Transverse colon (tissue), 4 donors: Measurements from ENCODE around the gene LDLRAP1. TPM values are rescaled to one million over a fixed set of nuclear protein-coding genes. Genes with fewer than 3 reads are reported as not detected.
A peak's percentile ranks its signal among the peaks of the same experiment; 100 is the strongest.

Experiments used
- DNase-seq: peaks from one replicate; pipeline ENCODE4 v3.0.0-alpha.2; 2019
- H3K27ac ChIP-seq, 4 donors: fragments of 200-600 bp; sonication (generic); 2 replicates each; pipeline ENCODE4 v1.5.1; 2016 to 2018; ENCODE audit warnings: inconsistent platforms in 4 of 4
- H3K27me3 ChIP-seq: fragments of 200-600 bp; sonication (generic); 2 replicates; pipeline ENCODE4 v1.5.1; 2017; ENCODE audit warnings: inconsistent platforms
- H3K36me3 ChIP-seq, 4 donors: fragments of 200-600 bp; sonication (generic); 2 replicates each; pipeline ENCODE4 v1.5.1; 2017 to 2019; ENCODE audit warnings: inconsistent platforms in 4 of 4
- H3K4me1 ChIP-seq, 4 donors: fragments of 200-600 bp; sonication (generic); 2 replicates each; pipeline ENCODE4 v1.5.1; 2017 to 2020; ENCODE audit warnings: inconsistent platforms in 4 of 4
- H3K4me3 ChIP-seq, 4 donors: fragments of 200-600 bp; sonication (generic); 1 replicate in 1 of 4; 2 replicates in 3 of 4; pipeline versions ENCODE4 v1.5.1 to v1.6.1; 2017 to 2019; ENCODE audit warnings: inconsistent platforms in 4 of 4
- H3K9me3 ChIP-seq, 2 donors: fragments of 200-600 bp; sonication (generic); 2 replicates each; pipeline ENCODE4 v1.5.1; 2017 to 2019; ENCODE audit warnings: inconsistent platforms in 2 of 2
- CTCF ChIP-seq, 5 experiments: fragments of 200-600 bp in 3 of 5; fragments of 450-650 bp in 2 of 5; sonication (generic) in 3 of 5; IDR thresholded peaks; 1 replicate in 2 of 5; 2 replicates in 3 of 5; pipeline ENCODE4 v1.5.1; 2016 to 2017; ENCODE audit warnings: antibody characterized with exemption in 5 of 5, inconsistent platforms in 3 of 5, mild to moderate bottlenecking in 2 of 5, moderate library complexity in 1 of 5
- EP300 ChIP-seq: sonication (generic); formaldehyde crosslinking; IDR thresholded peaks from one replicate; pipeline ENCODE4 v1.6.1; 2017; ENCODE audit warnings: antibody characterized with exemption, low read depth
- POLR2A ChIP-seq: fragments of 450-650 bp; IDR thresholded peaks from one replicate; pipeline ENCODE4 v1.6.1; 2016; ENCODE audit warnings: antibody characterized with exemption, mild to moderate bottlenecking, moderate library complexity
- POLR2AphosphoS5 ChIP-seq, 3 donors: sonication (generic); formaldehyde crosslinking; IDR thresholded peaks; one replicate each; pipeline ENCODE4 v1.6.1; 2016; ENCODE audit warnings: antibody characterized with exemption in 3 of 3
- WGBS, 2 donors: methylation state at CpG; one replicate each; pipeline ENCODE4 v1.1.5; 2018; ENCODE audit warnings: low coverage in 1 of 2; 5-methylcytosine and 5-hydroxymethylcytosine counted together
- in situ Hi-C, 4 donors: fragments of 200-750 bp; cut with MboI; loops; one replicate each; pipeline versions ENCODE4 v1.15.0 to v1.15.1; 2017; ENCODE audit warnings: low sequenced_read_pairs in 3 of 4, low pct_ligation_motif_present in 1 of 4, low pct_unique_long_range_greater_than_20kb in 1 of 4
- intact Hi-C: fragments of 100-400 bp; cut with DNase I; formaldehyde crosslinking; loops from one replicate; pipeline ENCODE4 v1.15.1; 2023; ENCODE audit warnings: low total_unique reads
- total RNA-seq, 4 donors: library from RNA; depleted of rRNA; stranded (reverse); fragments of >200 nt; gene quantifications; one replicate each; pipeline ENCODE4 v1.1.0, GENCODE V29; 2016

The LDLRAP1 gene
- total RNA-seq, 4 donors from 2014 or later = 24.9 to 75.6 (median 37.8) TPM

GRCh38 chr1:25543005-25543424, 391 bp upstream of the LDLRAP1 start:
- 0 to 25% methylated on average over 1 to 7 of the region's 7 CpGs for WGBS, 2 donors
- Histone ChIP-seq H3K36me3 (no peaks in the 10 kb centered on the region), H3K27me3 (no peaks in the 10 kb centered on the region), H3K4me3 (peak overlapping the region in 3 of 4 donors; percentile 57 to 90 (median 81)), H3K27ac (peak overlapping the region; percentile 87 to 96 (median 90)), H3K4me1 (peaks cover 13 to 38% (median 24%) of the 10 kb centered on the region in 4 donors), H3K9me3 (no peaks in the 10 kb centered on the region)
- intact Hi-C loops = no loop called here
- no peak for DNase-seq
- in situ Hi-C loops = no loop called here
- TF ChIP-seq CTCF (IDR thresholded peaks at IDR 0.05) (no peak), EP300 (no peak), POLR2A (no peak), POLR2AphosphoS5 (IDR thresholded peaks at IDR 0.05) (no peak)

DNA sequence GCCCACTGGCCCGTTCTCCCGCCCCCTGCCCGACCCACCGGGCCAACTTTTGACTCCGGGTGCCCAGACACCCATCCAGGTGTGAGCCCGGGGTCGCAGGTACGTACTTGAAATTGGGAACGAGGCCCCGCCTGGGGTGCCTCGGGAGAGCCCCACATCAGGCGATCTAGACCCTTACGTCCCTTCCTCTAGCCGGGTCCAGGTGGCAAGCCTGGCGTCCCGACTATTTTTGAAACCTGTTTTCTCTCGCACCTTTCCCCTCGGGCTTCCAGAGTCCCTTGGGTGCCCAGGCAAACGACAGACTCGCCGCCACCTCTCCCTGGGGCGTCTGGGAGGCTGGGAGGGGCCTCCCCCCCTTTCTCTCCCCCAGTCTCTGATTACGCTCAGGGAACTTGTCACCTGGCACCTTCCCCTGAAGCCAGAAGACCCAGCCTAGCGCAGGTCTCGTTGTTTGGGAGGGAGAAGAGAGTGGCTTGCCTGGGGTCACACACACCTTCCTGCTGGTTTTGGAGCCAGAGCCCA, 898 bp downstream of the LDLRAP1 start:
- in situ Hi-C loops (no loop called here), intact Hi-C loops (no loop called here)

DNA sequence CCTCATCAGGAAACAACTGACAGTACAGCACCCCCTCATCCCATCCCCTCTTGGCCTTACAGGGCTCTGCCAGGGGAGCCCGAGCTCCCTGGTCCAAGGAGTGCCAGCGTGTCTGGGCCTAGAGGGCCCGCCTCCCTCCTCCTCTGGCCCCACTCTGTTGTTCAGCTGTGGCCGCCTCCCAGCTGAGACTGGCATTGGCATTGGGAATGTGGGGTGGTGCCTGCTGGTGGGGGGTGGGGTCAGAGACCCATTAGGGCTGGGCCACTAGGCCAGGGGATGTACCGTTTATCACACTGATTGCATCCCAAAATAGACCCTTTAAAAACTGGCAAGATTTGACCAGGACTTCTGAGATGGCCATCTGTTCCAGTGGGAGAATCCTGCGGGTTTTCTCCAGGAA, 1.4 kb downstream of the LDLRAP1 start:
- peak; percentile 59 for DNase-seq

More for the DNA sequence above, 898 bp downstream of the LDLRAP1 start:
- Histone ChIP-seq H3K4me3 (peak overlapping the region; percentile 53 to 90 (median 69)), H3K9me3 (no peaks in the 10 kb centered on the region), H3K27me3 (no peaks in the 10 kb centered on the region), H3K36me3 (no peaks in the 10 kb centered on the region), H3K27ac (peak overlapping the region; percentile 87 to 96 (median 90)), H3K4me1 (peaks cover 23 to 49% (median 35%) of the 10 kb centered on the region in 4 donors)
- DNase-seq = no peak
- 12 to 20% methylated on average over 1 to 19 of the region's 25 CpGs for WGBS, 2 donors
- TF ChIP-seq EP300 = no peak

DNA sequence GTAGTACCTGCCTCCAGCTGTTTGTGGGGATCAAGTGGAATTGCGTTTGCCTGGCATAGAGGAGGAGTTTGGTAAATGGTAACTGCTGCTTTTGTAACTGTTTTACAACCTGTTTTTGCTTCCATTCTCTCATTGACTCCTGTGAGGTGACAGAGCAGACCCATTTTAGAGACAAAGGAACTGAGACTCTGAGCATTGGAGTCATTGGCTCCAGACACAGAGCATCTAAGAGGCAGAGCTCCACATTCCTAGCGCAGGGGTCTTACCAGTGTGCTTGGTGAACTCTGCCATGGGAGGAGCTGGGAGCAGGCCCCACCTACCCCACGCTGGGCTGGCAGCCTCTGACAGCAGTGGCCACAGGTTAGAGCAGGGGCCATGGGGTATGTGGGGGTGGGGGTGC, 2.4 kb downstream of the LDLRAP1 start:
- Histone ChIP-seq H3K4me1 (peaks cover 37 to 64% (median 49%) of the 10 kb centered on the region in 4 donors), H3K27ac (no peak overlapping the region), H3K27me3 (no peaks in the 10 kb centered on the region), H3K36me3 (no peaks in the 10 kb centered on the region), H3K4me3 (no peak overlapping the region), H3K9me3 (no peaks in the 10 kb centered on the region)
- no peak for DNase-seq
- in situ Hi-C loops (no loop called here), intact Hi-C loops (no loop called here)
- WGBS, 2 donors = 75% methylated on average over 2 of the region's 3 CpGs; no CpG with 5 or more reads in 1 of the 2 donors
- no peak for TF ChIP-seq EP300
- no peak for TF ChIP-seq POLR2AphosphoS5 (IDR thresholded peaks at IDR 0.05)
- no peak for TF ChIP-seq POLR2A
- no peak for TF ChIP-seq CTCF (IDR thresholded peaks at IDR 0.05)

More for the DNA sequence above, 1.4 kb downstream of the LDLRAP1 start:
- WGBS, 2 donors = 38 to 43% methylated on average over 1 to 6 of the region's 6 CpGs
- Histone ChIP-seq H3K4me3 (peak overlapping the region; percentile 53 to 90 (median 69)), H3K9me3 (no peaks in the 10 kb centered on the region), H3K27ac (peak overlapping the region; percentile 87 to 96 (median 90)), H3K4me1 (peaks cover 28 to 54% (median 40%) of the 10 kb centered on the region in 4 donors), H3K36me3 (no peaks in the 10 kb centered on the region), H3K27me3 (no peaks in the 10 kb centered on the region)
- in situ Hi-C loops = no loop called here
- TF ChIP-seq POLR2A = peak; percentile 25
- no peak for TF ChIP-seq CTCF (IDR thresholded peaks at IDR 0.05)
- TF ChIP-seq POLR2AphosphoS5 (IDR thresholded peaks at IDR 0.05) = peak in 1 of 3 donors; percentile 35
- intact Hi-C loops = no loop called here

DNA sequence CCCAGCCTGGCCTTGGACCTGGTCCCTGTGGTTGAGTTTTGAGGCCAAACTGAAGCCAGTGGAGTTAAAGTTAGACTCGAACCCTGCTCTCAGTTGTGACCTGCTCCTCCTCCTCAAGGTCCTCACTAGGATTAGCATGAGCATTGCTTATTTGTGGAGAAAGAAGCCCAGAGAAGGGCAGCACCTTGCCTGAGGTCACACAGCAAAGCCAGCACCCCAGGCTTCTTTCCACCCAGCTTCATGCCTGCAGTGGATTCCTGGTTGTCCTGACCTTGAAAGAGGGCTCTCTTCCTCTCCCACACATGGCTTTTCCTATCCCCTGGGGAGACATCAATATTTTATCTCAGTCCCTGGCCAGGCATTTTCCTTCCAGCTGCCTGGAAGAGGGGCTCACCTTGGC, 2.8 kb downstream of the LDLRAP1 start:
- no peak overlapping the region for H3K27ac ChIP-seq
- no peaks in the 10 kb centered on the region for H3K27me3 ChIP-seq
- in situ Hi-C loops = no loop called here
- H3K4me3 ChIP-seq = no peak overlapping the region
- peaks cover 37 to 67% (median 52%) of the 10 kb centered on the region in 4 donors for H3K4me1 ChIP-seq
- 91% methylated on average over 1 of the region's 1 CpG; no CpG with 5 or more reads in 1 of the 2 donors for WGBS, 2 donors
- no peaks in the 10 kb centered on the region for H3K36me3 ChIP-seq
- H3K9me3 ChIP-seq = no peaks in the 10 kb centered on the region
- TF ChIP-seq EP300 = no peak
- no peak for TF ChIP-seq POLR2AphosphoS5 (IDR thresholded peaks at IDR 0.05)
- no peak for TF ChIP-seq CTCF (IDR thresholded peaks at IDR 0.05)
- no peak for TF ChIP-seq POLR2A
- no peak for DNase-seq
- intact Hi-C loops = no loop called here
